T-helper 17 cell (primary cell): Measurements from ENCODE around the gene PSMD1. TPM values are rescaled to one million over a fixed set of nuclear protein-coding genes. Genes with fewer than 3 reads are reported as not detected.
A peak's percentile ranks its signal among the peaks of the same experiment; 100 is the strongest.
"Not testable (repeated sequence)": the region's sequence is repeated elsewhere in the genome, so short reads cannot be mapped to it uniquely, and the experiment has no call there.

Experiments
- ATAC-seq: fragments of 150-1000 bp; cut with Tn5 transposase; 2 replicates; pipeline ENCODE4 v1.10.0; 2021; ENCODE audit warnings: mild to moderate bottlenecking, moderate library complexity
- DNase-seq, 3 donors: peaks; one replicate each; pipeline versions ENCODE4 v3.0.0 to v3.0.0-alpha.2; 2020 to 2021
- H3K9me3 ChIP-seq: one replicate; pipeline ENCODE4 v1.7.0; 2013; ENCODE audit warnings: low read length, mild to moderate bottlenecking; ENCODE audit not compliant: control insufficient read depth, poor library complexity, severe bottlenecking
- H3K27ac Mint-ChIP-seq: one replicate; pipeline ENCODE4 v1.8.0; 2022; ENCODE audit warnings: mild to moderate bottlenecking, moderate library complexity, mixed read lengths
- H3K27me3 Mint-ChIP-seq: one replicate; pipeline ENCODE4 v1.8.0; 2022; ENCODE audit warnings: mixed read lengths
- H3K36me3 Mint-ChIP-seq: one replicate; pipeline ENCODE4 v1.8.0; 2022; ENCODE audit warnings: low read depth, mixed read lengths
- H3K4me1 Mint-ChIP-seq: one replicate; pipeline ENCODE4 v1.8.0; 2022; ENCODE audit warnings: mild to moderate bottlenecking, mixed read lengths
- H3K4me3 Mint-ChIP-seq: one replicate; pipeline ENCODE4 v1.8.0; 2022; ENCODE audit warnings: mild to moderate bottlenecking, moderate library complexity, mixed read lengths
- total RNA-seq, 4 donors: library from RNA in 2 of 4; stranded (reverse) in 2 of 4; gene quantifications; one replicate each; pipeline ENCODE4 v1.2.3 and lab custom pipeline; 2022 to 2026

The PSMD1 gene
- total RNA-seq, 2 donors from 2014 or later, result 42.8 to 43.5 TPM

GRCh38 chr2:231169488-231169887 lies 112.8 kb downstream of the PSMD1 start:
- H3K9me3 ChIP-seq, result no peaks in the 10 kb centered on the region
- Mint-ChIP-seq H3K27me3 (no peaks in the 10 kb centered on the region), H3K36me3 (peaks cover 17% of the 10 kb centered on the region), H3K4me3 (no peak overlapping the region), H3K27ac (no peak overlapping the region), H3K4me1 (peaks cover 7% of the 10 kb centered on the region)
- ATAC-seq, result no peak
- no peak for DNase-seq

GRCh38 chr2:231170055-231170454 lies 113.4 kb downstream of the PSMD1 start:
- Mint-ChIP-seq H3K27me3 (no peaks in the 10 kb centered on the region), H3K27ac (no peak overlapping the region), H3K36me3 (peaks cover 19% of the 10 kb centered on the region), H3K4me1 (peaks cover 7% of the 10 kb centered on the region), H3K4me3 (no peak overlapping the region)
- DNase-seq (no peak), ATAC-seq (no peak)
- no peaks in the 10 kb centered on the region for H3K9me3 ChIP-seq

DNA sequence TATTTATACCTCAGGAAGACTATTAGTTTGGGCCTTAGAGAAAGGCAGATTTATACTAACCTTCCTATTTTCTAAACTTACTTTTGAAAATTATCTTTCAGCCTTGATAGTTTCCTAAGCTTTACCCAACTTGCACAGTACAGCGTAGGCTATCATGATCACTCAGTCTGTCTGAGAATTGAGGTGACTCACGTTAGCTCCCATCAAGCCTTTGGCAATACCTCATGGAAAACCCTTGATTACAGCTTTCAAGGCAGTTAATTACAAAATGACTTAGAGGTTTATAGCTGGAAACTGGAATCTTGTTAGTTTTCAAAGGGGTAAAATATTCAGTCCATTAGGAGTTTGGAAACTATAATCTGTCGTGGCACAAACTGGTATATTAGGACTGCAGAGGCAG lies 115.4 kb downstream of the PSMD1 start:
- no peak overlapping the region for H3K4me3 Mint-ChIP-seq
- no peak for DNase-seq
- ATAC-seq, result no peak
- peaks cover 13% of the 10 kb centered on the region for H3K36me3 Mint-ChIP-seq
- no peak overlapping the region for H3K27ac Mint-ChIP-seq
- no peaks in the 10 kb centered on the region for H3K27me3 Mint-ChIP-seq
- no peaks in the 10 kb centered on the region for H3K9me3 ChIP-seq
- peaks cover 3% of the 10 kb centered on the region for H3K4me1 Mint-ChIP-seq

DNA sequence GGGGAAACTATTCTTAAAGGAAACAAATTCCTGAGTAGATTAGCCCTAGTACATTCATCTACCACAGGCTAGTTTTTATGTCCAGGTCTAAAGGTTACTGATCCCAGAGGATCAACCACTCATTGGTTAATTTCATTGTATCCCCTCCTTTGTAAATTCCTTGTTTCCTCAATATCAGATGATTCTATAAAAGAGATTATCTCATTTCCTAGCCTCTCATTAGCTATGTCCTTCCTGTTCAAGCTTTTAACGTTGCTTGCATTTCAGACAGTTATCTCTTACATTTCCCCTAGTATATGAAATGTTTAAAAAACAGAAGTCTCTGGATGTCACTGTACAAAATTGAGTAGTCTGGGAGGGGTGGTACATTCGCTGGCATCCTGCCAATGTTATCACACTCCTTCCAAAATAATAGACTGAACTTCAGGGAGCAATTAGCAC lies 117.6 kb downstream of the PSMD1 start:
- no peaks in the 10 kb centered on the region for H3K9me3 ChIP-seq
- H3K27me3 Mint-ChIP-seq, result no peaks in the 10 kb centered on the region
- no peak for ATAC-seq
- H3K4me1 Mint-ChIP-seq, result no peaks in the 10 kb centered on the region
- no peak overlapping the region for H3K4me3 Mint-ChIP-seq
- H3K27ac Mint-ChIP-seq, result no peak overlapping the region
- peaks cover 9% of the 10 kb centered on the region for H3K36me3 Mint-ChIP-seq
- DNase-seq, result no peak

DNA sequence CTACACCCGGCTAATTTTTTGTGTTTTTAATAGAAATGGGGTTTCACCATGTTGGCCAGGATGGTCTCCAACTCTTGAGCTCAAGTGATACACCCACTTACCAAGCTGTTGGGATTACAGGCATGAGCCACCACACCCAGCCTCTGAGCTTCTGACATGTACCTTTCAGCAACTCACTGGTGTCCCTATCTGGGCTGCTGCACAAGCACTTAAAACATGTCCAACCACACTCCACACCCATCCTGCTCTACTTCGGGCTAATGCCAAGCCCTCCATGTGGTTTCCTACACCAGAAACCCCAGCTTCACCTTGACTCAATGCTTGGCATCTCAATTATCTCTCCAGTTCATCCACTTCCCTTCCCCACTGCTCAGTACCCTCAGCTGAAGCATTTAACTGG lies 119.4 kb downstream of the PSMD1 start:
- Mint-ChIP-seq H3K4me1 (peaks cover 4% of the 10 kb centered on the region), H3K27ac (peak overlapping the region; percentile 77), H3K27me3 (no peaks in the 10 kb centered on the region), H3K36me3 (peaks cover 5% of the 10 kb centered on the region), H3K4me3 (no peak overlapping the region)
- DNase-seq, result no peak
- ATAC-seq, result no peak
- H3K9me3 ChIP-seq, result no peaks in the 10 kb centered on the region

- Mint-ChIP-seq H3K4me1 (peaks cover 4% of the 10 kb centered on the region), H3K27ac (no peak overlapping the region), H3K27me3 (no peaks in the 10 kb centered on the region), H3K36me3 (peaks cover 5% of the 10 kb centered on the region), H3K4me3 (no peak overlapping the region)
- DNase-seq, result no peak
- no peak for ATAC-seq
- no peaks in the 10 kb centered on the region for H3K9me3 ChIP-seq
Measured at GRCh38 chr2:231177156-231178025, 120.7 kb downstream of the PSMD1 start.

DNA sequence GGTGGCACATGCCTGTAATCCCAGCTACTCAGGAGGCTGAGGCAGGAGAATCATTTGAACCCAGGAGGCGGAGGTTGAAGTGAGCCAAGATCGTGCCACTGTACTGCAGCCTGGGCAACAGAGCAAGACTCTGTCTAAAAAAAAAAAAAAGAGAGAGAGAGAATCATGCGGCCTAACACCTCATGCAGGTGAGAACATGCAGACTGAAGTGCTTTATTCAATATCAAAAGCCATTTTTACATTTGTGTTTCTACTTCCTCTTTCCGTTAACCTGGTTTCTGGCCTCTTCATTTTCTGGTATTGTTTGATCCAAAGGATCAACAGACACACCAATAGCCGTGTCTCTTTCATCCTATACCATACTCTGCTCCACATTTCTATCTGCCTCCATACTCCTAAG lies 122.1 kb downstream of the PSMD1 start:
- ATAC-seq, H3K27me3 Mint-ChIP-seq, DNase-seq, H3K36me3 Mint-ChIP-seq, H3K4me3 Mint-ChIP-seq, H3K4me1 Mint-ChIP-seq, H3K9me3 ChIP-seq, H3K27ac Mint-ChIP-seq: not testable (repeated sequence)

- peaks cover 4% of the 10 kb centered on the region for H3K4me1 Mint-ChIP-seq
- ATAC-seq, result no peak
- no peak for DNase-seq
- H3K36me3 Mint-ChIP-seq, result no peaks in the 10 kb centered on the region
- no peak overlapping the region for H3K4me3 Mint-ChIP-seq
- H3K9me3 ChIP-seq, result no peaks in the 10 kb centered on the region
- no peak overlapping the region for H3K27ac Mint-ChIP-seq
- H3K27me3 Mint-ChIP-seq, result no peaks in the 10 kb centered on the region
Measured at GRCh38 chr2:231181860-231182512, 125.3 kb downstream of the PSMD1 start.

- no peak for ATAC-seq
- no peak for DNase-seq
- H3K9me3 ChIP-seq, result no peaks in the 10 kb centered on the region
- H3K4me1 Mint-ChIP-seq, result peaks cover 4% of the 10 kb centered on the region
- H3K27ac Mint-ChIP-seq, result no peak overlapping the region
- H3K4me3 Mint-ChIP-seq, result no peak overlapping the region
- peaks cover 4% of the 10 kb centered on the region for H3K27me3 Mint-ChIP-seq
- H3K36me3 Mint-ChIP-seq, result no peaks in the 10 kb centered on the region
Measured at GRCh38 chr2:231182513-231182899, 125.8 kb downstream of the PSMD1 start.

- DNase-seq (no peak), ATAC-seq (no peak)
- H3K27me3 Mint-ChIP-seq, result peaks cover 18% of the 10 kb centered on the region
- peaks cover 4% of the 10 kb centered on the region for H3K4me1 Mint-ChIP-seq
- no peaks in the 10 kb centered on the region for H3K9me3 ChIP-seq
- no peak overlapping the region for H3K27ac Mint-ChIP-seq
- H3K36me3 Mint-ChIP-seq, result no peaks in the 10 kb centered on the region
- no peak overlapping the region for H3K4me3 Mint-ChIP-seq
Measured at GRCh38 chr2:231183851-231184250, 127.2 kb downstream of the PSMD1 start.

- ATAC-seq (no peak), DNase-seq (no peak)
- no peaks in the 10 kb centered on the region for H3K36me3 Mint-ChIP-seq
- H3K4me3 Mint-ChIP-seq, result no peak overlapping the region
- no peak overlapping the region for H3K27ac Mint-ChIP-seq
- peaks cover 4% of the 10 kb centered on the region for H3K4me1 Mint-ChIP-seq
- H3K27me3 Mint-ChIP-seq, result peaks cover 23% of the 10 kb centered on the region
- H3K9me3 ChIP-seq, result no peaks in the 10 kb centered on the region
Measured at GRCh38 chr2:231184319-231184718, 127.7 kb downstream of the PSMD1 start.

DNA sequence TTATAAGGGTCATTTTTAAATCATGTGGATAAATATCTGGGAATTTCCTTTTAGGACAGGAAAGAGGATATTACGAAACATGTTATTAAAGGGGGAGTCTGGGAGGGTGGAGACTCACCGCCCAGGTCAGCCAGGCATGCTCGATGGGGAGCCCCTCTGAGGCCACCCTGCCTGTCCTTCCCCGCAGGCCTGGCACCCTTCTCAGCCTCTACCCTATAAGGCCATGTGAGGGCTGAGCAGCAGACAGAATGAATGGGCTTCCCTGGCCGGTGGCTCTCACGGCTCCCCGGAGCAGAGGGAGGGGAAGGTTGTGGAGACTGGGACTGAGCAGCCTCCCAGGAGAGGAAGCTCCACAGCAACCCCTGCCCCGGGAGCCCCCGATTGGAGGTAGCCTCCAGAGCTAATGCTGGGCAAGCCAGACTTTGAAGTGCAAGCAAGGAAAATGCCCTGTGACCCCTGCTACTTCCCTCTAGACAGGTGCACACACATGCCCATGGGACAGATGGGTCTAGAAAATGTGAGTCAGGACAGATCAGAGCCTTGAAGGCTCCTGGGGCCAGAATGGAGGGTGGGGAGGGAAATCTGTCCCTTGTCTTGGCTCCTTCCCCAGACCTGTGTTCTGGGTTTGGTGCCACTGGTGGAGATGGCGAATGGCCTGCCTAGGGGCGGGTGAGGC lies 128.5 kb downstream of the PSMD1 start:
- DNase-seq (no peak), ATAC-seq (no peak)
- Mint-ChIP-seq H3K4me1 (peaks cover 1% of the 10 kb centered on the region), H3K36me3 (peaks cover 3% of the 10 kb centered on the region), H3K27ac (no peak overlapping the region), H3K27me3 (peaks cover 31% of the 10 kb centered on the region), H3K4me3 (no peak overlapping the region)
- H3K9me3 ChIP-seq, result no peaks in the 10 kb centered on the region

- peaks cover 3% of the 10 kb centered on the region for H3K36me3 Mint-ChIP-seq
- DNase-seq (no peak), ATAC-seq (no peak)
- peaks cover 34% of the 10 kb centered on the region for H3K27me3 Mint-ChIP-seq
- no peaks in the 10 kb centered on the region for H3K9me3 ChIP-seq
- no peak overlapping the region for H3K4me3 Mint-ChIP-seq
- H3K4me1 Mint-ChIP-seq, result peaks cover 2% of the 10 kb centered on the region
- no peak overlapping the region for H3K27ac Mint-ChIP-seq
Measured at GRCh38 chr2:231185886-231186285, 129.2 kb downstream of the PSMD1 start.
